NT2/D1 (cell line): ENCODE data around the gene MAGI2.

ENCODE experiments used
- YY1 ChIP-seq: IDR thresholded peaks from 2 replicates; pipeline ENCODE4 v1.6.1; 2011; ENCODE audit not compliant: insufficient read length, insufficient read depth
- ZNF274 ChIP-seq: IDR thresholded peaks from 2 replicates; pipeline ENCODE4 v1.6.1; 2011; ENCODE audit warnings: mild to moderate bottlenecking, low read depth, low read length

GRCh38 chr7:78248867-78249266 is 1204.6 kb downstream of the MAGI2 start:
- TF ChIP-seq YY1 (no peak), ZNF274 (no peak)
